ENCODE measurements around the gene ATAD5. TPM values are rescaled to one million over a fixed set of nuclear protein-coding genes. Genes with fewer than 3 reads are reported as not detected.
A peak's percentile ranks its signal among the peaks of the same experiment; 100 is the strongest.

Gene ATAD5
- polyA plus RNA-seq, 1 experiment = 0.42 TPM

GRCh38 chr17:30913955-30914354, 82.2 kb downstream of the ATAD5 start:
- CTCF ChIA-PET = no interaction called here
- no peak for DNase-seq (ENCODE audit: low read depth)
- H3K4me3 ChIP-seq (ENCODE audit: low read depth, low read length) = no peak overlapping the region
- peaks cover 2% of the 10 kb centered on the region; the same call in 1 of the 2 replicates for H3K27me3 ChIP-seq (ENCODE audit: control insufficient read depth, insufficient read depth, low read length)
- POLR2A ChIA-PET = no interaction called here
- TF ChIP-seq, protein P1, sequence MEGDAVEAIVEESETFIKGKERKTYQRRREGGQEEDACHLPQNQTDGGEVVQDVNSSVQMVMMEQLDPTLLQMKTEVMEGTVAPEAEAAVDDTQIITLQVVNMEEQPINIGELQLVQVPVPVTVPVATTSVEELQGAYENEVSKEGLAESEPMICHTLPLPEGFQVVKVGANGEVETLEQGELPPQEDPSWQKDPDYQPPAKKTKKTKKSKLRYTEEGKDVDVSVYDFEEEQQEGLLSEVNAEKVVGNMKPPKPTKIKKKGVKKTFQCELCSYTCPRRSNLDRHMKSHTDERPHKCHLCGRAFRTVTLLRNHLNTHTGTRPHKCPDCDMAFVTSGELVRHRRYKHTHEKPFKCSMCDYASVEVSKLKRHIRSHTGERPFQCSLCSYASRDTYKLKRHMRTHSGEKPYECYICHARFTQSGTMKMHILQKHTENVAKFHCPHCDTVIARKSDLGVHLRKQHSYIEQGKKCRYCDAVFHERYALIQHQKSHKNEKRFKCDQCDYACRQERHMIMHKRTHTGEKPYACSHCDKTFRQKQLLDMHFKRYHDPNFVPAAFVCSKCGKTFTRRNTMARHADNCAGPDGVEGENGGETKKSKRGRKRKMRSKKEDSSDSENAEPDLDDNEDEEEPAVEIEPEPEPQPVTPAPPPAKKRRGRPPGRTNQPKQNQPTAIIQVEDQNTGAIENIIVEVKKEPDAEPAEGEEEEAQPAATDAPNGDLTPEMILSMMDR (IDR thresholded peaks at IDR 0.05; ENCODE audit: insufficient read depth, low read depth, low read length) = no peak
- H3K36me3 ChIP-seq (ENCODE audit: control insufficient read depth, insufficient read depth, low read length) = no peaks in the 10 kb centered on the region

DNA sequence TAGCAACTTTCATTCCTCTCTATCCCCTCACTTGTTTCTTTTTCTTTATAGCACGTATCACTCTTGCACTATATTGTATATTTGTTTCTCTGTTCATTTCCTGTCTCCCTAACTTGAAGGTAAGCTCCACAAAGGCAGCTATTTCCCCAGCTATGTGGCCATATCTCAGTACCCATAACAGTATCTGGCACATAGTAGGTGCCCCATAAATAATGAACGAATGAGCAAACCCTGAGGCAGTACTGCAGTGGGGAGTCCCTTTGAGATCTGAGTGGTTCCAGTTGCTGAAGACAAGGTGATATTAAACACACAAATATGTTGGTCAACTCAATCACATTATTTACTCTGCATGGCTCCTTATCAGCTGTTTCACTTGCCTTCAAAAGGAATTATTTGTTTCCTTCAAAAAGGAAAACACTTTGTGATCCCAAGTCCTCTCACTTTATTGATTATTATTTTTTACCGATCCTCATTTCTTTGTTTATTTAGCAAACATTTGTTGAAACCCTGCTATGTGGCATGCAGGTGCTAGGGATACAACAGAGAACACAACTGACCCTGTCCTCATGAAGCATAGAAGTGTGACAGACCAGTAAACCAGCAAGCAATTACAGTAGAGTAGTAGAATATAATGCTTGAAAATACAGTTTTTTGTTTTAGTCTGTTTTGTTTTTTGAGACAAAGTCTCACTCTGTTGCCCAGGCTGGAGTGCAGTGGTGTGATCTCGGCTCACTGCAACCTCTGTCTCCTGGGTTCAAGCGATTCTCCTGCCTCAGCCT, 84.3 kb downstream of the ATAD5 start:
- POLR2A ChIA-PET = no interaction called here
- CTCF ChIA-PET = interaction anchor here (1.1 kb wide), 1 partner anchor 14 kb away, joined by 3 read pairs; no protein-coding TSS in a partner anchor
- TF ChIP-seq, protein P1 (IDR thresholded peaks at IDR 0.05; ENCODE audit: insufficient read depth, low read depth, low read length) = no peak

GRCh38 chr17:30917050-30917449, 85.3 kb downstream of the ATAD5 start:
- TF ChIP-seq, protein P1 (IDR thresholded peaks at IDR 0.05; ENCODE audit: insufficient read depth, low read depth, low read length) = no peak
- Histone ChIP-seq H3K4me3 (ENCODE audit: low read depth, low read length) (no peak overlapping the region), H3K27me3 (ENCODE audit: control insufficient read depth, insufficient read depth, low read length) (peaks cover 8% of the 10 kb centered on the region), H3K36me3 (ENCODE audit: control insufficient read depth, insufficient read depth, low read length) (no peaks in the 10 kb centered on the region)
- CTCF ChIA-PET = interaction anchor here (1.1 to 1.2 kb wide), 2 partner anchors 11 to 13 kb away, joined by 3 read pairs; no protein-coding TSS in a partner anchor
- DNase-seq (ENCODE audit: low read depth) = no peak
- POLR2A ChIA-PET = no interaction called here

More for the DNA sequence above, 84.3 kb downstream of the ATAD5 start:
- Histone ChIP-seq H3K36me3 (ENCODE audit: control insufficient read depth, insufficient read depth, low read length) (no peaks in the 10 kb centered on the region), H3K4me3 (ENCODE audit: low read depth, low read length) (no peak overlapping the region), H3K27me3 (ENCODE audit: control insufficient read depth, insufficient read depth, low read length) (peaks cover 2% of the 10 kb centered on the region)
- no peak for DNase-seq (ENCODE audit: low read depth)

GRCh38 chr17:30920282-30920681, 88.5 kb downstream of the ATAD5 start:
- Histone ChIP-seq H3K36me3 (ENCODE audit: control insufficient read depth, insufficient read depth, low read length) (no peaks in the 10 kb centered on the region), H3K27me3 (ENCODE audit: control insufficient read depth, insufficient read depth, low read length) (peaks cover 12% of the 10 kb centered on the region), H3K4me3 (ENCODE audit: low read depth, low read length) (no peak overlapping the region)
- ChIA-PET CTCF (interaction anchor here (0.7 kb wide), 1 partner anchor 14 kb away, joined by 3 read pairs; no protein-coding TSS in a partner anchor), POLR2A (no interaction called here)
- DNase-seq (ENCODE audit: low read depth) = no peak
- TF ChIP-seq, protein P1 (IDR thresholded peaks at IDR 0.05; ENCODE audit: insufficient read depth, low read depth, low read length) = 0 out of 2 replicates have a peak, but pooled peaks have one; percentile 15

GRCh38 chr17:30920683-30921543, 89.1 kb downstream of the ATAD5 start:
- CTCF ChIA-PET = interaction anchor here (0.7 kb wide), 1 partner anchor 14 kb away, joined by 3 read pairs; no protein-coding TSS in a partner anchor

More at GRCh38 chr17:30920683-30921543, 89.1 kb downstream of the ATAD5 start:
- Histone ChIP-seq H3K27me3 (ENCODE audit: control insufficient read depth, insufficient read depth, low read length) (peaks cover 10% of the 10 kb centered on the region), H3K4me3 (ENCODE audit: low read depth, low read length) (no peak overlapping the region), H3K36me3 (ENCODE audit: control insufficient read depth, insufficient read depth, low read length) (no peaks in the 10 kb centered on the region)
- TF ChIP-seq, protein P1 (IDR thresholded peaks at IDR 0.05; ENCODE audit: insufficient read depth, low read depth, low read length) = no peak
- POLR2A ChIA-PET = no interaction called here
- DNase-seq (ENCODE audit: low read depth) = no peak

Data from BJ (cell line).